Measurements from ENCODE around the gene MAB21L4.
"Not testable (repeated sequence)": the region's sequence is repeated elsewhere in the genome, so short reads cannot be mapped to it uniquely, and the experiment has no call there.

MAB21L4 gene

DNA sequence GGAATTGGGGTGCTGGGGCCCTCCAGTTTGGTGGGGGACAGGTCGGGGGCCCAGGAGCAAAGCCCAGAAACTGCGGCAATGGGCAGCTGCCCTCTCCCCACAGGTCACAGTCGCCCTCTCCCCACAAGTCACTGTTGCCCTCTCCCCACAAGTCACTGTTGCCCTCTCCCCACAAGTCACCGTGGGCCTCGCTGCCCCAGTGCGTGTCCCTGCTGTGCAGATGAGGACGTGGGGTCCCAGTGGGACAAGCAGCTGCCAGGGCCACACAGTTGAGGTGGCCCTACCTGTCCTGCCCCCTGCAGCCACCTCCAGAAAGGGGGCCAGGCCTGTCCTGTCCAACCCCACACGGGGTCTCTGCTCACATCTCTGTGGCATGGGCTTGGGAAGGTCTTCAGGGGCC is 40.3 kb downstream of the MAB21L4 start:
- DNase-seq: no peak

DNA sequence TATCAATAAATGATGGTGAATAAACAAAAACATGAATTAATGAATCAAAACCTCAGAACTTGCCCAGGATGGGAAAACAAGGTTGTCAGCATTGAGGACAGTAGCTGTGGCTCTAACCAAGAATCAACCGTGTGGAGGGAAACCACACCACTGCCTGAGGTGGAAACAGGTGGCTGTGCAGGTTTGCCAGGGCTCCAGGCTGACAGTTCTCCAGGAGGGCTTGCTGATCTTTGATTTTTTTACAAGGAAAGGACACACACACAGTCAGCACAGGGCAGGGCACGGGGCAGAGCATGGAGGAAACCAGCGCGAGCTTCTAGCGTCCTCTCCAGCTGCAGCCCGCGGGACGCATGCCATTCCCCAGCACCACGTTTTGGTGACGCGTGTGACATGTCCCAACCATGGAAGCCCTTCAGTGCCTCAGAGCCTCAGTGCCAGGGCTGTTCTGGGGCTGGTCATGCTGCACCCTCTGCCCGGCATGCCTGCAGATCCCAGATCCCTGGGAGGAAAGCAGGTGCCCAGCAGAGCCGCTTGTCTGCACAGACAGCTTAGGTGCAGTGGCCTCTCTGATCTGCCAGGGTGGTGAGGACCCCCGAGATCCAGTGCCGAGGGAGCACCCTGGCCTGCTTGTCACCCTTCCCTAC is 43.2 kb downstream of the MAB21L4 start:
- no peak for DNase-seq

DNA sequence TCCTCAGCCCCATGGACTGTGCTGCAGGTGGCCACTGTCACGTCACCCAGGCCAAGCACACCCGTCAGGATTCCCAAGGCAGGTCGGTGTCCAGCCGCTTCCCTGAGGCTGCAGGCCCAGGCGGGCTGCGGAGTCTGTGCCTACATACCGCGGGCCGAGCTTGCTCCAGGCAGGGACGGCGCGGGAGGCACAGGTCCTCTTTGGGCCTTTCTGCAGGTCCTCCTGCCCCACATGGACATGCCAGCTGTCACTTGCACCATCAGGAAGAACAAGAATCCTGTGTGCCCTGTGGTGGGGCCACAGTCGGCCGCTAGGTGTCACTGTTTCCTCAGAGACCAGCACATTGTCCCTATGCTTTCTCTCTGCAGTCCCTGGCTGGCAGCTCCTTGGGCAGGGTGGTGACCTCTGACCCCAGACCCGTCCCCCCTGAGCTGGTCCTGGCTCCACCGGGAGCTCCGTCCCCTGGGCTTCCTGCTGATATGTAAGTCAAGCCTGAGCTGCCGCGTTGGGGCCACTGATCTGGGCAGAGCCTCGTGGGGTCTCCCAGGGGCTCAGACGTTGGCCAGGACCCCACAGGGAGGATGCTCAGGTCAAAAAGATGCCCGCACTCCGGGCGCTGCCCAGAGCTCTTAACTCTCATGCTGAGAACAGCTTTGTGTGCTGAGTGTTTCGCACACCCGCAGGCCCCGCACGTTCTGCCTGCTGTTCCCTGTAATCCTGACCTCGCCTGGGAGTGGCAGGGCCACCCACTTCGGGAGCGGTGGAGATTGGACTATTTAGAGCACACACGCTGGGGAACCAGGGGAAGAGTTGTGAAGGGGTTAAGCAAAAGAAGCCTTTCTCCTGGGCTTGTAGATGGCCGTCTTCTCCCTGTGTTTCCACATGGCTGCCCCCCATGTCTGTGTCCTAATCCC is 44.6 kb downstream of the MAB21L4 start:
- DNase-seq: peak; percentile 95

DNA sequence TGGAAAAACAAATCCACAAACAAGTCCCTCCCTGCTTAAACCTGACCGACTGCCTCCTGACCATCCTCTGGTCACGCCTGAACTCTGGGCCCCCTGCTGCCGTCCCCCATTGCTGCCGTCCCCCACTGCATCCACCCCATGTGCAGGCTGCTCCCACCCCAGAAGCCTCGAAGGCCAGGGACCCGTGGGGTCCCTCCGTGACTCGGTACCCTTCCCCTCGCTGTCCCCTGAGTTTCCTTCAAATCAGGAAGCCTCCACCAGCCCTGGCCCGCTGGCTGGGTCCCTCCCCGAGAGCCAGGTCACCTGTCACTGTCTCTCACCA is 45.2 kb downstream of the MAB21L4 start:
- DNase-seq: no peak

DNA sequence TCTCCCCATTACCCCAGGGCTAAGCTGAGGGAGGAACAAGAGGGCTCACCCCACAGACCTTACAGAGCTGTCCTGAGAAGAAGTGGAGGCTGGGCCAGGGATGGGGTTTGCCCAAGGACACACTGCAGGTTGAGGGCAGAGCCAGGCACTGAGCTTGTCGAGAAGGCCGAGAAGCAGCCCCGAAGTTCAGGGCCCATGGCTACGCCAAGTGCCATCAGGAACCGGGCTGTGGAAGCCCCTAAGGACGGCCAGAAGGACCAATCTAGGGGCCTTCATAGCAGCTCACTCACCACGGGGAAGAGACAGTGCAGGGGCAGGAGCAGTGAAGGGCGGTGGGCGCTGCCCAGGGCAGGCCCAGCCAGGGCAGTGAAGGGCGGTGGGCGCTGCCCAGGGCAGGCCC is 45.9 kb downstream of the MAB21L4 start:
- DNase-seq: no peak

DNA sequence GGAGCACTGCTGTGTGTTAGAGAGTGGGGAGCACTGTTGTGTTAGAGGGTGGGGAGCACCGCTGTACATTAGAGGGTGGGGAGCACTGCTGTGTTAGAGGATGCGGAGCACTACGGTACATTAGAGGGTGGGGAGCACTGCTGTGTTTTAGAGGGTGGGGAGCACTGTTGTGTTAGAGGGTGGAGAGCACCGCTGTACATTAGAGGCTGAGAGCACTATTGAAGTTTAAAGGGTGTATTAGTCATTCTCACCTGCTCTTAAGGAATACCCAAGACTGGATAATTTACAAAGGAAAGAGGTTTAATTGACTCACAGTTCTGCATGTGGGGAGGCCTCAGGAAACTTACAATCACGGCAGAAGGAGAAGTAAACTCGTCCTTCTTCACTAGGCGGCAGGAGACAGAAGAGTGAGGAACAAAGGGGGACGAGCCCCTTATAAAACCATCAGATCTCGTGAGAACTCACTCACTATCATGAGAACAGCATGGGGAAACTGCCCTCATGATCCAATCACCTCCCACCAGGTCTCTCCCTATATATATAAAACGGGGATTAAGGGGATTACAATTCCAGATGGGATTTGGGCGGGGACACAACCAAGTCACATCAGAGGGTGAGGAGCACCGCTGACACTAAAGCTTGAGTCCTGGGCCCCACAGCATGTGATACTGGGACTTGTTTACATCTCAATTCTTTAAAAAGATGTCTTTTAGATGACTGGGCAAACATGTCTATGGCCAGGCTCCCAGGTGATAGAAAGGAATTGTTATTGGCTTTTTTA is 46.9 kb downstream of the MAB21L4 start:
- DNase-seq: no peak

DNA sequence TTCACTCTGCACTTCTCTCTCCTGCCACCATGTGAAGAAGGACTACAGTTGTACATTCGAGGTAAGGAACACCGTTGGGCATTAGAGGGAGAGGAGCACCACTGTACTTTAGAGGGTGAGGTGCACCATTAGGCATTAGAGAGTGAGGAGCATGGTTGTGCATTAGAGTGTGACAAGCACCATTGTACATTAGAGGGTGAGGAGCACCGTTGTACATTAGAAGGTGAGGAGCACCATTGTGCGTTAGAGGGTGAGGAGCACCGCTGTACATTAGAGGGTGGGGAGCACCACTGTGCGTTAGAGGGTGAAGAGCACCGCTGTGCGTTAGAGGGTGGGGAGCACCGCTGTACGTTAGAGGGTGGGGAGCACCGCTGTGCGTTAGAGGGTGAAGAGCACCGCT is 48.1 kb downstream of the MAB21L4 start:
- no peak for DNase-seq

DNA sequence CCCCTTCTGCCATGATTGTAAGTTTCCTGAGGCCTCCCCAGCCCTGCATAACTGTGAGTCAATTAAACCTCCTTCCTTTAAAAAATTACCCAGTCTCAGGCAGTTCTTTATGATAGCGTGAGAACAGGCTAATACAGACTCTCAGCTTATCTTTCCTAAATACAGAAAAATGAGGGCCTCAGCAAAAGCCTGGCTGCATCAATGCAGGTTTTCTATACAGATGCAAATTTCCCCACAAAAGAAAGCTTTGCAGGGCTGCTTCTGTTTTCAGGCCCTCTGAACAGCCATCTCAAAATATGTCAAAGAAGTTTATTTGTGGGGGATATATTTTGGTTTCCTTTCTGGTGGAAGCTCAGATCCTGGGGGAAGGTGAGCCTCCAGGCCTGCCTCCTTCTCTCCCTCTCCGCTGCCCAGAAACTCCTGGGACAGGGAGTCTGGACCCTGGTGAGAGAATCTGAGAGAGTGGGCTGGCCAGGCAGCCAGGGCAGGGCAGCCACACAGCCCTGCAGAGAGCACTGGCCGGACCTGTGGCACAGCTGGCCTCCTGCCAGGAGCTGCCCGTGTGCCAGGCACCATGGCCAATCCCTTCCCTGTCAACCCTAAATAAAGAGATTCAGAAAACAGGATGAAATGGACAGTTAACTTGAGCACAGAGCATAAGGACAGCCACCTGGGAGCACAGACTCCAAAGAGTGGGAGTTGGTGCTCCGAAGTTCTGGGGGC is 48.9 kb downstream of the MAB21L4 start:
- no peak for DNase-seq

DNA sequence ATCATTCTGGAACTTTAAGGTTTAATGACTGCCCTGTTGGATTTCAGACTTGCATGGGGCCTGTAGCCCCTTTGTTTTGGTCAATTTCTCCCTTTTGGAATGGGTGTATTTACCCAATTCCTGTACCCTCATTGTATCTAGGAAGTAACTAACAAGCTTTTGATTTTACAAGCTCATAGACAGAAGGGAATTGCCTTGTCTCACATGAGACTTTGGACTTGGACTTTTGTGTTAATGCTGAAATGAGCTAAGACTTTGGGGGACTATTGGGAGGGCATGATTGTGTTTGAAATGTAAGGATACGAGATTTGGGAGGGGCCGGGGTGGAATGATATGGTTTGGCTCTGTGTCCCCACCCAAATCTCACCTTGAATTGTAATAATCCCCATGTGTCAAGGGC is 49.6 kb downstream of the MAB21L4 start:
- not testable (repeated sequence) for DNase-seq

DNA sequence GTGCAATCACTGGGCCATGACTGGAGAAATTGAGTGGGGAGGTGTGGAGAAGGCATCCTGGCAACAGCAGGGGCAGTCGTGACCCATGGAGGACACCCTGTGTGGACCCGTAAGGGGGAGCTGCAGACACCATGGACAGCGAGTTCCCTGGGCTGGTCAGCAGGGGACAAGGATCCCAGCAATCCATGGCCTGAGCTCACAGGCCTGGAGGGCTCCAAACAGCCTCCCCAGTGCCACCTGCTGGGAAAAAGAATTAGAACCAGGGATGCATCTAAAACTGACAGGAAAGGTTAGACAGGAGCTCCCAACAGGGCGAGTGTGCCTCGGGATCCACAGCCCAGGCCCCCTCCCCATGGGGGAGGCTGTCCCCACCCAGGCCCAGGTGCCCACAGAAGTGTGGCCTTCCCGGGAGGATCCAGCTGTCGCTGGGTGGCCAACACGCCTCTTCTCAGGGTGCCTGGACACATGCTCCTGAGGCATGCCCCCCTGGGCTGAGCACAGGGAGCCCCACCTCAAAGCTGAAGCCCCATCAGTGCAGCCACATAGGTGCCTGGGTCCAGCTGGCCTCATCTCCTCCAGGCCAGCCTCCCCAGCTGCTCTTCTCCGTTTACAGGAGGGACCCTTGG is 55.4 kb downstream of the MAB21L4 start:
- peak; percentile 81 for DNase-seq

DNA sequence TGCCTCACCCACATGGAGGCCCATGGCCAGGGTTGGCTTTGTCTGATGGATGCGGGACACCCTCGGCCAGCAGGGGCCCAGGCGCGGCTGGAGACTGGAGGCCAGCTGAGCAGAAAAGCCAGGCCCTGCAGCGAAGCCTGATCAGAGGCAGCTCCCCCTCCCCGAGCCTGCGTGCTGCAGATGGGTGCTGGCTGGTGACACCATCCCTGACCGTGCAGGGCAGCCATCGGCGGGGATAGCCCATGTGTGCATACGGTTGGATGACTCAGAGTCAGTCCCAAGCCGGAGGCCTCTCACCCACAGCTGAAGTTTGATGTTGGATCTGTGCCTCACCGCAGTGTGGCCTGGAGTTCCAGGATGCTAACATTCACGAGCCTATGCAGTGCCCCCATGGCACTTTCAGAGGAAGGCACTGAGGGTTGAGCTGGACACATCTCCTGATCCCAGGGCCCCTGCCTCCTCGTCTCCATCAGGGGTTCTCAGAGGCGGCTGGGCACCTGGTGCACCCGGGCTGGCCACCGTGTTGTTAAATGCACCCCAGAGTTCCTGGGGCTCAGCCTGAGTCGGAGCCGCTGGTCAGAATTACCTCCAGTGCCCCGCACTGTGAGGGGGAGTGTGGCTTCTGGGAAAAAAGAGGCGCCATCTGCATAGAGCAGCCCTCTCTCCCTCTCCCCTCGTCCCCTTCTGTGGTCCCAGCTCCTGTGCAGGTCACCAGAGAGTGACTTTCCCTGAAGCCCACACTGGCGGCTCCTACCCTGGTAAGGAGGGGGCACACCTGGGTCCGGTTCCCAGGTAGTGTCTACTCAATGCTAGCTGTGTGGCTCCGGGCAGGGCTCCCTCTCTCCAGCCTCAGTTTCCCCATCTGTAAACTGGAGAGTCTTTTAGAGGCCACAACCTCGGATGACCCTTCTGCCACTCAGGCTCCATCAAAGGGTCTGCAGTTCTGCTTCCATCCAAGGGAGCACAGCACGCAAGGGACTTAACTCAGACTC is 56.5 kb downstream of the MAB21L4 start:
- DNase-seq: no peak

DNA sequence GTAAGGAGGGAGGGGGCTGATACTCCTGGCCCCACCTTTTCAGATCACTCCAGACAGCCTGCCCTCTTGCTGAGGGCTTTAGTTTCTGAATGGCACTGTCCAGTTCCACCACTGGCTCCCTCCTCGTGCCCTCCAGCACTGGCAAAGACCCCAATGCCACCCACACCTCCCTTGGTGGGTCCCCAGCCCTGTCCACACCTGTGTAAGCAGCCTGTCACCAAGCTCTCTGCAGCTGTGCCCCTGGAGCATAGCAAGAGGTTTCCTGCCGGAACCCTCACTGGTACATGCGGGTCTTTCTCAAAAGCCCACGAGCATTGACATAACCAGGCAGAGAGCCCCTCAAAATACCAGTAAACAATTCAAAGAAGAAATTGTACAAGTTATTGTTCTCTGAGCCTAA is 58.3 kb downstream of the MAB21L4 start:
- no peak for DNase-seq

DNA sequence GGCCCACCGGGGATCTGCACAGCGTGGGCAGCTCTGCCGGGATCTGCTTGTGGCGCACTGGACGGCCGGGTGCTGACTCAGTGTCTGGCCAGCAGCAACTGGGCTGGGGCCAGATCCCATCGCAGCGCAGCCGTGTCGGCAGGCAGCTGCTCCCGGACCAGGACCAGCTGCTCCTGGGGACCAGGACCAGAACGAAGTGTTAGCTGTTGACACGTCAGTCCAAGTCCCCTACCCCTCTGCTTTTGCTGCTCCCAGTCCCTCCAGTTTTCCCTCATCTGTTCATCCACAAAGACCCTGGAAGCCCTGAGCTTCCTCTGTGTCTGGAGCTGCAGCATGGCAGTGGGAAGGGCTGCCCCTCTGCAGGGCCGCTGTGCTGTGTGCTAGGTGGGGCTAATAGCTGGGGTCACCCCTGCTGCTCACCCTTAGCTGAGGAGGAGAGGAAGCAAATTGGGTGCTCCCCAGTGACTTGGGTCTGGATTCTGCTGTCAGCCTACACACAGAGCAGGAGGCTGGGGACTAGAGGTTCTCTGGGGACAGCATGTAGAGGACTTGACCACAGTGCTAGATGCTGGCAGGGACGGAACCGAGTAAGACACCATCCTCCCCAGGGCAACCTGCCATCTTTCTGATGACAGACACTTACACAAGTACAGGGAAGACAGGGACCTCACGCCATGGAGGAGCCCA is 59.0 kb downstream of the MAB21L4 start:
- no peak for DNase-seq
